AG09309 (cell line): Measurements from ENCODE around the gene PSD4.

Source experiments
- DNase-seq: peaks from one replicate; pipeline ENCODE4 v3.0.0-alpha.2; 2010; ENCODE audit warnings: low read depth
- H3K4me3 ChIP-seq: 2 replicates; pipeline ENCODE4 v1.5.1; 2011; ENCODE audit warnings: mild to moderate bottlenecking, low read depth, low read length, moderate library complexity; ENCODE audit not compliant: control insufficient read depth
- TF ChIP-seq, protein P1 (sequence below): IDR thresholded peaks from 2 replicates; pipeline ENCODE4 v1.5.1; 2011; ENCODE audit warnings: mild to moderate bottlenecking, low read depth, low read length, inconsistent platforms; ENCODE audit not compliant: insufficient read depth, control insufficient read depth; ENCODE audit errors: missing control alignments

The PSD4 gene

DNA sequence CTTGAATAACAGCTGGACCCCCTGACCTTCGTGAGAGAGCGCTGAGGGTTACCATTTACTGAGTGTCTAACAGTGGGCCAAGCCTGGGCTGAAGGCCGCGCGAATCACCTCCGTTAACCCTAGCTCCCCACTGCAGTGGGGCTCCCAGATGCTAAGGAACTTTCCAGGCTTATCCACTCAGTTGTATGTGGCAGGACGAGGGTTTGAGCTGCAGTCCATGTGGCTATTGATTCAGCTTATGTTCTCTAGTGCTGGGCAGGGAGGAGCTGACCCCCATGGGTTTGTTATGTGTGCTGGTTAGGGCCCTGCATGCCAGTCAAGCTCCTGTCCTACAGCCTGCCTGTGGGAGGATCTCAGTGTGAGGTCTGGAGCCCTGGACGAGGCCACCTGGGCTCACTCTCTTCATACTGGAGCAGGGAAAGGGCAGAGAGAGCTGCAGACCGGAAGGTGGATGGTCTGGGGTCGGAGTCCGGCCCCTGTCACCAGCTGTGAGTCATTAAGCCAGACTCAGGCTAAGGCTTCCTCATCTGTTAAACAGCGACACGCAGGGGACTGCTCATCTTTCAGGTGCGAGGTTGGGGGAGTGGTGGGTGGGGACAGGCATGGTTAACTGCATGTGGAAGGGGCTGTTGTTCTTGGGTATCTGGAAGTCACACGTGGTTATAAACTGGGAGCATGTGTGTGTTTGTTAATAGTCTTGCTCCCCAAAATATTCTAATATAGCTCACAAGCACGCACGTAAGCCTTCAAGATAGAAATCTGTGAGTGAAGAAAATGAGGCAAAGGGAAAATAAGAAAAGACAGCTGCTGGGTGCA, 6.6 kb downstream of the PSD4 start:
- no peak overlapping the region for H3K4me3 ChIP-seq
- no peak for DNase-seq

DNA sequence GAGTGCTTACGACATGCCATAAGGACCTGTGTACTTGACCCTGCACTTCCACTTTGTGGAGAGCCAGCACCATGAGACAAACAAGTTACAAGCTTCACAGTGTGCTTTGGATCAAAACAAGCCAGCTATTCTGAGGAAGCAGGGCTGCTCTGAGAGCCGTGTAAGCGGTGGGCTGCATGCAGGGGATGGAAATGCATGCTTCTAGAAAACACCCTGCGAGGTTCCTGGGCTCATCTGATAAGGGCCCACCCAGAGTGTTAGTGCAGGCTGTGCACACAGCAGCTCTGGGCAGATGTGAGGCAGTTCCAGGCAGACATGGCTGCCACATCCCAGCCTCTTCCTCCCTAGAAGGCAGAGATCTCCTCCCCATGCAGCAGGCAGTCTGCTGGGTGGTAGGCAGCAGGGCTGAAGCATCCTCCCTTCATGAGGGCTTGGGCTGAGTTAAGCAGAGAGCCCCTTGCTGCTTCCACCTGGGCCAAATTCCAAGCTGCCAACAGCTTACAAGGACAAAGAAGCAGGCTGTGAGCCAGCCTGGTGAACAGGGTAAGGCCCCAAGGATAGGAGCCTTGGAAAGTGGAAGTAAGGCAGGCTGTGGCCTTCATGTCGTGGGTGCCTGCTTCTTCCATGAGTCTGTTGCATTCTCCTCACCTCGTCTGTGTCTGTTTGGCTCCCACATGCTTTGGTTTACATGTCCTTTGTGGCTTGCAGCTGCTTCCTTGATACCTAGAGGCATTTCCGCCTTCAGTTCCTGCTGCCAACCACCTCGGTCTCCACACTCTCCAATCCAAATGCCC, 7.7 kb downstream of the PSD4 start:
- no peak for DNase-seq
- TF ChIP-seq, protein P1, sequence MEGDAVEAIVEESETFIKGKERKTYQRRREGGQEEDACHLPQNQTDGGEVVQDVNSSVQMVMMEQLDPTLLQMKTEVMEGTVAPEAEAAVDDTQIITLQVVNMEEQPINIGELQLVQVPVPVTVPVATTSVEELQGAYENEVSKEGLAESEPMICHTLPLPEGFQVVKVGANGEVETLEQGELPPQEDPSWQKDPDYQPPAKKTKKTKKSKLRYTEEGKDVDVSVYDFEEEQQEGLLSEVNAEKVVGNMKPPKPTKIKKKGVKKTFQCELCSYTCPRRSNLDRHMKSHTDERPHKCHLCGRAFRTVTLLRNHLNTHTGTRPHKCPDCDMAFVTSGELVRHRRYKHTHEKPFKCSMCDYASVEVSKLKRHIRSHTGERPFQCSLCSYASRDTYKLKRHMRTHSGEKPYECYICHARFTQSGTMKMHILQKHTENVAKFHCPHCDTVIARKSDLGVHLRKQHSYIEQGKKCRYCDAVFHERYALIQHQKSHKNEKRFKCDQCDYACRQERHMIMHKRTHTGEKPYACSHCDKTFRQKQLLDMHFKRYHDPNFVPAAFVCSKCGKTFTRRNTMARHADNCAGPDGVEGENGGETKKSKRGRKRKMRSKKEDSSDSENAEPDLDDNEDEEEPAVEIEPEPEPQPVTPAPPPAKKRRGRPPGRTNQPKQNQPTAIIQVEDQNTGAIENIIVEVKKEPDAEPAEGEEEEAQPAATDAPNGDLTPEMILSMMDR = no peak
- H3K4me3 ChIP-seq = no peak overlapping the region

More for the DNA sequence above, 6.6 kb downstream of the PSD4 start:
- TF ChIP-seq, protein P1 = no peak

DNA sequence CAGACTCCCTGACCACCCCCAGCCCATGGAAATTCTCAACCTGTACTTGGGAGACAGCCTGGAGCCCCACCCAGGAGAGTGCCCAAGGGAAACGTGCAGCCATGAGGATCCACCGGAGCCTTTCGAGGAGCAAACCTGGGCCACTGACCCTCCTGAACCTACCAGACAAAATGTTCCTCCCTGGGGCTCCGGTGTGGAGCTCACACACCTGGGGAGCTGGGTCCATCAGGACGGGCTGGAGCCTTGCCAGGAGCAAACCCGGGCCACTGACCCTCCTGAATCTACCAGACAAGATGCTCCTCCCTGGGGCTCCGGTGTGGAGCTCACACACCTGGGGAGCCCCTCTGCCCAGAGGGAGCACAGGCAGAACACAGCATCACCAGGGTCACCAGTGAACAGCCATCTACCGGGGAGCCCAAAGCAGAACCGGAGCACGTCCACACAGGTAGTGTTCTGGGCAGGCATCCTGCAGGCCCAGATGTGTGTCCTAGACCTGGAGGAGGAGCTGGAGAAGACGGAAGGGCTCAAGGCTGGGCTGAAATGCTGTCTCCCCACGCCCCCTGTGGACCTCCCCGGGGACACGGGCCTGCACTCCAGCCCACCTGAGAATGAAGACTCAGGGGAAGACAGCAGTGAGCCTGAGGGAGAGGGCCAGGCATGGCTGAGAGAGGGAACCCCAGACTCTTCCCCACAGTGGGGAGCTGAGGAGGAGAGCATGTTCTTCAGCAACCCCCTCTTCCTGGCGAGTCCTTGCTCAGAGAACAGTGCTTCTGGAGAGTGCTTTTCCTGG, 8.9 kb downstream of the PSD4 start:
- no peak overlapping the region for H3K4me3 ChIP-seq
- TF ChIP-seq, protein P1 = no peak
- DNase-seq = no peak

DNA sequence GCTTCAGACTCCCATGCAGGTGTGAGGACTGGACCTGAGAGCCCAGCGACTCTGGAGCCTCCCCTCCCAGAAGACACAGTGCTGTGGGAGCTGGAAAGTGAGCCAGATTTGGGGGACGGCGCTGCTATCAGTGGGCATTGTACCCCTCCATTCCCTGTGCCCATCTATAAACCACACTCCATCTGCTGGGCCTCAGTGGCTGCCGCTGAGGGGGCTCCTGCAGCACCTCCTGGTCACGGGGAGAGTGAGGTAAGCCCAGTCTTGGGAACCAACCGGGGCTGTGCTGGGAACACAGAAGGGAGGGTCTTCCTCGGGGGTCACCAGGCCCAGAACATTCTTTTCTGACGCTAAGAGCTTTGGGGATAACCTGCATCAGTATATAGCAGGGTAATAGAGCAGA, 9.5 kb downstream of the PSD4 start:
- TF ChIP-seq, protein P1 = no peak
- H3K4me3 ChIP-seq = no peak overlapping the region
- no peak for DNase-seq

DNA sequence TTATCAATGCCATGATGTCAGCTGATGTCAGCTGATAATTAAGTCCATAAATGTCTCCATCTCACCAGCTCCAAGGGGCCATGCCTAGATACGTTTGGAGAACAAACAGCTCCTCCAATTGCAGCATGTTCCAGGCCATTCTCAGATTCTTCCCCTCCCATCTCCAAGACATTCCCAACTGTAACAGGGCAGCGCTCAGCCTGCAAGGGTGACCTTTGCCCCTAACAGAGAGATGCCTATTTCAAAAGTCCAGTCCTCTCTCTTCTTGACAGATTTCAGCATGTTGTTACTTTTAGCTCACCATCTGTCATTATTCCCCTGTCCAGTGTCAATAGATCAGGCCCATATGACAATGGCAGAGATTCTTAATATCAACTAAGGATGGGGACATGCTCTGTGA, 9.9 kb downstream of the PSD4 start:
- TF ChIP-seq, protein P1 = no peak
- H3K4me3 ChIP-seq = no peak overlapping the region
- no peak for DNase-seq

DNA sequence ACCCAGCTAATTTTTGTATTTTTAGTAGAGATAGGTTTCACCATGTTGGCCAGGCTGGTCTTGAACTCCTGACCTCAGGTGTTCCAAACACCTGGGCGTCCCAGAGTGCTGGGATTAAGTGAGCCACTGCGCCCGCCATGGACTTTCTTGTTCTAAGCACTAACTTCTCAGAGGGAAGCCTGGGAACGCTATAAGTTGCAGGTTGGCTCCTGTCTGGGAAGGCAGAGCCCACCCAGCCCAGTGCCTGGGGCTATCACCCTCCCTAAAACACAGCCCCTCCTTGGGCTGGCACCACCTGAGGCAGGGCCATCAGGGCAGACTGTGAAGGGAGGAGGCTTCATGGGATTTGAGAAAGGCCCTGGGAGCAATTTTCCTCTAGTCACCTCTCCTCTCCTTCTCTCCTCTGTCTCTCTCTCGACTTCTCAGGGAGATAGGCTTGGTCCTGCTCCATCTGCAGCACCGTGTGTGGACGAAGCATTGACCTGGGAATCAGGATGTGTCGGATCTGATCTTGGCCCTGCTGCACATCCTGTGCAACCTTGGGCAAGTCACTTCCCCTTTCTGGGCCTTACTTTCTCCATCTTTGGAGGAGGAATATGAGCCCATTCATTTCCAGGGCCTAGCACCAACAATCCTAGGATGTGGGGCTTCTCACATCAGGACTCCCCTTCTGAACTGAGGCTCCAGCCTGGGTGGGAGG, 10.9 kb downstream of the PSD4 start:
- DNase-seq = no peak
- no peak overlapping the region for H3K4me3 ChIP-seq
- TF ChIP-seq, protein P1 = no peak
